ENCODE data around the gene DHODH.

- TF ChIP-seq YY1 (IDR thresholded peaks at IDR 0.05; ENCODE audit: insufficient read depth, insufficient read length) (no peak), SUZ12 (IDR thresholded peaks at IDR 0.05; ENCODE audit: extremely low read depth, insufficient read depth, insufficient read length) (no peak), ZNF274 (IDR thresholded peaks at IDR 0.05; ENCODE audit: low read depth, low read length) (no peak)
Observed at GRCh38 chr16:71969353-71969752, 39.2 kb upstream of the DHODH start.

All from NT2/D1 (cell line).